Measurements from ENCODE around the gene NEO1. TPM values are rescaled to one million over a fixed set of nuclear protein-coding genes. Genes with fewer than 3 reads are reported as not detected.

NEO1 gene
- total RNA-seq, 1 donor from 2014 or later, result 0.07 TPM

DNA sequence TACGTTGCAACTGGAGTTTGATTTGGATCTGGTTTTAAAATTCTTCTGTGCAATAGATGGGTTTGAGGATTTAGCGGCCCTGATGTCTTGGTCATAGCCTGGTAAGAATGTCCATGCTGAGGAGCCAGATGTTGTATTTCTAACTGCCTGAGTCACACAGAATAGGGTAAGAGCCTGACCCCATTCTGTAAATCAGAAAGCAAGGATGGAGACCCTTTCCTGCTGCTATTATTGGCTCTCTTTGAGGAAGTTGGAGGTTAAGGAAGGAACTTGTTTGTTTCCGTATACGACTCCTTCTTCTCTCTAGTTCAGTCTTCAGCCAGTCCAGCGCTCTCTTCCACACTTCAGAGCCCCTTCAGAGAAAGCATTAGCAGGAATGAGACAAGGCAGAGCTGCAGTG lies 251.4 kb downstream of the NEO1 start:
- no peak for DNase-seq (ENCODE audit: low read depth, low spot score)

DNA sequence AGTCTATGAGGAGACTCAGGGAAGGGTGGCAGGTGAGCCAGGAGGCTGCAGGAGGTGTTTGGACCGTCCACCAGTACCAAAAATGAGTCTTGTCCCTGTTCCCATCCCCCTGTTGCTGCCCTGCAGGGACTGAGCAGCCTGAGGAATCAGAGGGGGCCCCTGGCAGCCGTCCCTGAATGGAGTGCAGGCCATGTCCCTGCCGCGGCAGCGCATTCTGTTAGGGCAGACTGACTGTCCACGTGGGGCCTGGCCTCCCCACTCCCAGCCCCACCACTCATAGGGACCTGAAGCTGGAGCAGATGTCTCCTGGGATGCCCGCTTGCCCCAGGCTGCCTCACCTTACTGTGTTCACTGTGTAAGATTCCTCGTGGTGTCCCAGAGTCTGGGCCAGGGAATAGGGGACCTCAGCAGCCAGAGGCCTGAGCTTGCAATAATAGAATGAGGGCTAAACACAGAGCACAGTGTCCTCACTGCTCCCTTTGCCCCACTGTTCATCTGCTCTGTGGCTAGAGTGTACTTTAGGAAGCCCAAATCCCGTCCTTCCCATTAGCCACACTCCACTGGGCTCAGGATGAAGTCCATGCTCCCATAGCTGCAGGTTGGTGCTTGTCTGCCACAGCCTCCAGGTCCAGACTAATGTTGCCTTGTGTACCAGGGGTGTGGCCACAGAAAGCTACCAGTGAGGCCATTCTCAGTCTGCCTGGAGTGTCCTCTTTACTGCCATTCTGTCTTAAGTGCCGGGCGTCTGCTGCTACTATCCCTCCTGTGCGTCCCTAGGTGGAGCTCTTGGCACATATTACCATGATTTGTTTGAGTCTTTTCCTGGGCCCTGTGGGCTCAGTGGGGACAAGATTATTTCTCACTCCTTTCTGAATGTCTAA lies 253.3 kb downstream of the NEO1 start:
- no peak for DNase-seq (ENCODE audit: low read depth, low spot score)

DNA sequence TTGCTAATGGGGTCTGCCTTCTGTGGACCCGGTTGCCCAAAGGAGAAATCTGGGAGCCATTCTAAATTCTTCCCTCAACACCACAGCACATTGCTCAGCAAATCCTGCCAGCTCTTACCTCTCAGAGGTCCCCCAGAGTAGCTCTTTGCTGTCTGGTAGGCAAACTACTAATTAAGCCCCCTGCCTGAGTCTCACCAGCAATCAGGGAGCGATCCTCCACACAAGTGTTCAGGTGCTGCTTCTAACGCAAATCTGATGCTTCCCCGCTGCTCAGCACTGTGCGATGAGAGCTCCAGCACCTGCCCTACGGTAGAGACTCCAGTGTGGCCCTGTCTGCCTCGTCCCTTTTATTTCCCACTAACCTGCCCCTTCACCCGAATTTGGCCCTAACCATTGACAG lies 256.0 kb downstream of the NEO1 start:
- no peak for DNase-seq (ENCODE audit: low read depth, low spot score)

DNA sequence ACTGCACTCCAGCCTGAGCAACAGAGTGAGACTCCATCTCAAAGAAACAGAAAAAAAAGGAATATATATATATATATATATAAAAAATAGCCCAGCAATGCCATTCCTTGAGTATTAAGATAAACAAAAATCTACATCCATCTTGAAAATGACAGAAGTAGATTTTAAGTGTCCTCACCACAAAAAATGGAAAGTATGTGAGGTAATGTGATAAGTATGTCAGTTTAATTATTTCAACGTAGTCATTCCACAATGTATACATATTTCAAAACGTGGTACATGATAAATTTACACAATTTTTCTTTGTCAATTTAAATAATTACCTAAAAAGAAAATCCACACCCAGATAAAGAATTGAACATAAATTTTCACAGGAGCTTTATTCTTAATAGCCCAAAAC lies 261.6 kb downstream of the NEO1 start:
- no peak for DNase-seq (ENCODE audit: low read depth, low spot score)

DNA sequence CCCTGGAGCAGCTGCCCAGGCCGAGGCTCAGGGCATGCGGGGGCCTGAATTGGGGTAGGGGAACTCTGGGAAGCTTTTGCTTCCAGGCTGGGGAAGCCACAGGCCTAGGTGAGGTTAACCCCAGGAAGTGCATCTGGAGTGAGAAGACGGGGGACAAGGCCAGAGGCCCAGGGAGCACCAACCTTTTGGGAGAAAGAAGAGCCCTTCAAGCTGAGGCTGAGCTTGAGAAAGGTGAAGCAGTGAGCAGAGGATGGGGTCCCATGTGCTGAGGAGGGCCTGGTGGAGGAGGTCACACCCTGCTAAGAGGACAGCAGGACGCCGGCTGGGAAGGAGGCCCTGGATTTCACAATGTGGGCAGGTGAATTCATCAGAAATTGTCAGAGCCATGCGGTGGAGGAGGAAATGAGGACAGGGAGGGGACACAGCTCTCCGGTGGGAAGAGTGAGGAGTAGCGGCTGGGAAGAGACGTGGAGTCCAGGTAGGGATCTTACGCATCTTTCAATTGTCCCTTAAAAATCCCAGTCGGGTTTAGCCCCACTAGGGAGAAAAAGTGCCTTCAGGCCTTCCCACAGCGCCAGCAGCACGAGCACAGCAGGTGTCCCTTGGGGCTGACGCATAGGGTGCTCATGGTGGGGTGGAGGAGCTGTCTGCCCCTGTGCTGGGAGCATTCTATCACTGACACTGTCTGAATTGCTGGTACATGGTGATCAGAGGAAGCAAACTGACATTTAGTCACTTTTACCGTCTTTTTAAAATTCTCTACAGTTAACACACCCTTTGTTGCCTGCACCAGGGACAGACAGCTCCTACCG lies 265.6 kb downstream of the NEO1 start:
- DNase-seq (ENCODE audit: low read depth, low spot score), result no peak

DNA sequence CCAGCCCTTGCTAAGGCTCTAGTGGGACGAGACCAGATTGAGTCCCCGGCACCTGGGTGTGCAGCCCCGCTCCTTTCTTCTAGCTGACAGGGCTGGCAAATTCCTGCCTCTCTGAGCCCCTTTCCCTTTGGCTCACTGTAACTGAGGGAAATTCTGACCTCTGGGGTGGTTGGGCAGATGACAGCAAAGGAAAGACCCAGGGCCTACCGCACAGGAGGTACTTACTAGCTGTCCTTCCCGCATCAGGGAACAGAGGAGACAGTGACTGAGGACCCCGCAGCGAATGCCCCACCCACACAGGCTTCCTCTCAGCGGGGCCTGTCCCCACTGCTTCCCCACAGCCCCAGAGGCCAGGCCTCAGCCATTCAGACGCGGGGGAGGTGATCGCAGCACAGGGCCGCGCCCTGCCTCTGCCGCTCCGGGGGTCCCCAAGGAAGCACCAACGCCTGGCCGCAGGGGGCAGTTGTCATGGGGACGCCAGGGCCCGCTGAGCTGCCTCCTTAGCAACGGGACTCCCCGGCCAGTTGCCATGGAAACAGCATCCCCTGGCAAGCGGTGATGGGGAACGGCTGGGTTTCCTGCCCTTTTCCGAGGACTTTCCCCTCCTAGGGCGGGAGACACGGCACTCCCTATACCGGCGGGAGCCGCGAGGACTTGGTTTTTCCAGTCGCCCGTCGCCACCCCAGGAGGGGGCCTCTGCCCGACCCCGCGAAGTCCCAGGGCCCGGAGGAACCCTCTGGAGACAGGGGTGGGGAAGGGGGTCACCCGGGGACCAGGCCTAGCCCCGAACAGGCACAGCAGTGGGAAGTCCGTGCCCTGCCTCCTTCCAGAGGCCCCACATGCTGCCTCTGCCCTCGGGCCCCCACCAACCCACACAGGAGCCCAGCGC lies 266.4 kb downstream of the NEO1 start:
- DNase-seq (ENCODE audit: low read depth, low spot score), result no peak

DNA sequence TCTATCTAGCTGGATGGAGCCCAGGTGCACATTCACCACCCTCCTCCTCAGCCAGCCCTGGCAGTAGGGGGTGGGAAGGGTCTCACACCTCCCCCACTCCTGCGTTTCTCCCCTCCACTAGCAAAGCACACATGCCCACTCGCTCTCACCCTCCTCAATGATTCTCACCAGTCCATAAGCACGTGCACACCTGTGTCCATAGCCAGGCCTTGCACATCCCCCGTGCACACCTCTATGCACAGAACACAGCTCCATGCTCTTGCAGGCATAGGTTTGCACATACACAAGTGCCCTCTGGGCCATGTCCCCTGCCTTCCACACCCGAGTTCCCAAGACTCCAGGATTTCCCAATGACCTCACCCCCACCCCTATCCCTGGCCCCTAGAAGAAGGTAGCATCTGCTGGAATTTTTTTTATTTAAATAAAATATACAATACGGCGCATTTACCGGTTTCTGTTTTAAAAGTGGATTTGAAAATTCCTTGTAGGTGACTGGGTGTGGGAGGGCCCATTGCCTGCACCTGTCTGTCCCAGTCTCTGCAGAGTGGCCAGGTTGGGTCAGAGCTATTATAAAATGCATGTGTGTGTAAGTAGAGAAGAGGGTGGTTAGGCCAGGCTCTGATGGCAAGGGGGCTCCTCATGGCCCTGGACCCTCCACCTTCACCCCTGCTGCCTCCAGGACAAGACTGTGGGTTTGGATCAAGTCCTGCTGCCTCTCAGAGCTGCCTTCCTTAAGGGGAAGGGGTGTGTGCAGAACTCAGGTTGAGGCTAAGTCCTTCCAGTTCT lies 267.4 kb downstream of the NEO1 start:
- no peak for DNase-seq (ENCODE audit: low read depth, low spot score)

DNA sequence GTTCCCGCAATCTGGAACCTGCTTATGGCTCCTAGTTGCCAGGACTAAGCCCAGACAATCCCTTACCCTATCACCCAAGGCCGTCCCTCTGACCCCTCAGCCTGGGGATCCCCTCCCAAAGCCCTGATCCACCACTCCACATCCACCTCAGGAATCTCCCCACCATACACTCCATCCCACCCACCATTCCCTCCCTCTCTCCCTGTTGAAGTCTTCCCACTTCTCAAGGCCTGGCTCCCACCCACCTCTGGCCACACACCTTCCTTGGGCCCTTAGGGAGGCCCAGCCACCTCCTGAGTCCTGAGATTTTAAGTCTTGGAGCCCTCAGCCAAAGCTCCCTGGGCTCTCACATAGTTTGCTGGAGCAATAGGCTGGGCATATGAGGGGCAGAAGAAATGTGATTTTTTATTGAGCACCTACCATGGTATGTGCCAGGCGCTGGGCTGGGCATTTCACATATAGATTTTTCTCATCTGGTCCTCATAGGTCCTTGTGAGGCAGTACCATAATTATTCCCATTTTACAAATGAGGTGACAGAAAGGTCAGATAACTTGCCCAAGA lies 268.4 kb downstream of the NEO1 start:
- DNase-seq (ENCODE audit: low read depth, low spot score), result no peak

DNA sequence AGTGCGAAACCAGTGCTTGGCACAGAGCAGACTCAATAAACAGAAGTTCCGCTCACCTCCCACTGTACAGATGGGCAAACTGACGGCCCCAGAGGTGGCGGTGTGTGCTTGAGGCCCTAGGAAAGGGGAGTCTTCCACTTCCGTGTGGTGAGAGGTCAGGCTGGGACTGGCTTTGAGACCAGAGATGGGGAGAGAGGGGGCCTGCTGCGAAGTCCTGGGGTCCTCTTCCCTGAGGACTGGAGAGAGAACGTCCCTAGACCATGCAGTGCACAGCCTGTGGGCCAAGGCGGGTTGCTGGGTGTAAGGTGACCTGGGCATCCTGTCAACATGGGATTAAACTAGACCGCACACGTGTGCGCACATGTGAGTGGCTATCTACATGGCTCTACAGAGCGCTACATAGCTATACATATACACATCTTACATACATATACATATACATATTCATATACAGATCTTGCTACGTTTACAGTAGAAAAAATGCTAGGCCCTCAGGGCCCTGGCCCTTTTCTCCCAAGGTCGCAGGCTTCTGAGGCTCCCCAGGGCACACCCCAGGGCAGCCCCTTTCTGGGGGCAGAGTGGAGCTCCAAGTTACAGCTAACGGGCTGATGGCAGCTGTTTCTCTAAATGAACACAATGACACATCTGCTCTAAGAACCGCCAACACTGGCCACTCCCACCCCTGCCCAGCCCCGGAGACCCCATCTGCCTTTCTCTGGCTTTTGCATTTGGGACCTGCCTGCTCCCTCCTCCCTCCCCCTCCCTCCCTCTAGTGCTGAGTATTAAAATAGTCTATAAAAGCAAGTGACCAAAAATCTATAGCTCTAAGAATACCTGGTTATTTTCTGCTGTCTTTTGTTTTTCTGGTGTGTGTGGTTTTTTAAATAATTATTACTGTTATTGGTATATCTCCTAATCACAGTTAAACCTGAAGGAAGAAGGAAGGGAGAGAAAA lies 269.5 kb downstream of the NEO1 start:
- DNase-seq (ENCODE audit: low read depth, low spot score), result no peak

DNA sequence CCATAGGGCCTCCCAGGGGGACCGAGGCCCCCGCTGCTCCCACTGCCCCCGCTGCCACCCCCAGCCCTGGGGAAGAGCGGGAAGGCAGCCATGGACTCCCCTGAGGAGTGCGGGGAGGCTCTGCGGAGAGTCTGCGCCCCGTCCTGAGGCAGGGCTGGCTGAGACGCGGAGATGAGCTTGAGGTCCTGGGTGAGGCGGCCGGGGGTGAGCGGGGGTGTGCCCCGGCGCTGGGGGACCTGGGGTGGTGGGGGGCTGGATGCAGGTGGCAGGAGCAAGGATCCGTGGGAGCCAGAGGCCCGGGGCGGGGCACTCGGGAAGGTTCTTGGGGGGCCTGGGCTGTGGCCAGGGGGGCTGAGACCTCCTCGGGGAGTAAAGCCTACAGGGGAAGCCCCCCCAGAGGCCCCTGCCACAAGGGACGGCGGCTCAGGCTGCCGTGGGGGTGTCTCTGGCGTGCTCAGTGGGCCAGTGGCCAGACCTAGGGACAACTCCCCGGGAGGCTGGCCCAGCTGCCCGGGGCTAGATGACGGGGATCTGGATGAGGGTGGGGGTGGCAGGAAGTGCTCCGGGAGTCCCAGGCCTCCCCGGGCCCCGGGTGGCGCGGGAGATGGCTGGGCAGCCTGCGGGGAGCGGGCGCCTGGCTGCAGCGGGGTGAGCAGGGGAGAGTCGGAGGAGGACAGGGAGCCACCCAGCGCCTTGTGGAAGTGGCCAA lies 270.6 kb downstream of the NEO1 start:
- DNase-seq (ENCODE audit: low read depth, low spot score), result no peak

DNA sequence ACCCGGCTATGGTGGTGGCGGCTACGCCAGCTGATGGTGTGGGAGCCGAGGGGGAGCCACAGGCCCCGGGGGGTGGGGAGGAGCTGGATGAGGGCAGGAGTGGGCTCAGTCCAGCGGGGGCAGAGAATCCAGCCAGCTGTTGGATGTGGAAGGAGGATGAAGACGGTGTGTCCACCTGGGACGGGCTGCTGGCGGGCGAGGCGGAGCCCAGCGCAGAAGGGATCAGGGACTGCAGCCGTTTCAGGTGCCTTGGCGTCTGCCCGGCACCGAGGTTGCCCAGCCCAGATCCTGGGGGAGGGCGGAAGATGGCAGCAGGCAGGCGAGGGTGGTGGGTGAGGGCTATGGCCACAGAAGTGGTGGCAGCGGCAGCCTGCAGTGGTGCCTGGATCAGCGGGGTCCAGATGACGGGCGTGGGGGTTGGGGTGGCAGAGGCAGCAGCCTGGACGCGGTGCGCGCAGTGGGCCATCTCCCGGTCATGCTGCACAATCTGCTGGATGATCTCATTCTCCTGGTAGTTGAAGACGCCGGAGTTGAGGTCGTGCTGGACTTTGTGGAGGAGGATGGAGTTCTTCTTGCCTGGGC lies 271.2 kb downstream of the NEO1 start:
- DNase-seq (ENCODE audit: low read depth, low spot score), result no peak

DNA sequence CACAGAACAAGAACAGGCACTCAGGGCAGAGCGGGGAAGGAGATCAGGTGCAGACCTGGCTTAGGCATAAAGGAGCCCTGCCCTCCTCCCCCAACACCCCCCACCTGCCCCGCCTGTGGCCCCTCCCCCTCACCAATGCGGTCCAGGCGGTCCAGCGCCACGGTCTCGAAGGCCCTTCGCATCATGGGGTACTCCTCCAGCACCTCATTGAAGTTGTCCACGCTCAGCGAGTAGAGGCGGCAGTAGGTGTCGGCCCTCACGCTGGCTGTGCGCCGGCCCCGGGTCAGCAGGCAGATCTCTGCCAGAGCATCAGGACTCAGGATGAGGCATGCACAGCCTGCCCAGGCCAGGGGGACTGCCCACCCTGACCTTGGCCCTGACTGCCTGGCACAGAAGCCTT lies 271.7 kb downstream of the NEO1 start:
- DNase-seq (ENCODE audit: low read depth, low spot score), result no peak

DNA sequence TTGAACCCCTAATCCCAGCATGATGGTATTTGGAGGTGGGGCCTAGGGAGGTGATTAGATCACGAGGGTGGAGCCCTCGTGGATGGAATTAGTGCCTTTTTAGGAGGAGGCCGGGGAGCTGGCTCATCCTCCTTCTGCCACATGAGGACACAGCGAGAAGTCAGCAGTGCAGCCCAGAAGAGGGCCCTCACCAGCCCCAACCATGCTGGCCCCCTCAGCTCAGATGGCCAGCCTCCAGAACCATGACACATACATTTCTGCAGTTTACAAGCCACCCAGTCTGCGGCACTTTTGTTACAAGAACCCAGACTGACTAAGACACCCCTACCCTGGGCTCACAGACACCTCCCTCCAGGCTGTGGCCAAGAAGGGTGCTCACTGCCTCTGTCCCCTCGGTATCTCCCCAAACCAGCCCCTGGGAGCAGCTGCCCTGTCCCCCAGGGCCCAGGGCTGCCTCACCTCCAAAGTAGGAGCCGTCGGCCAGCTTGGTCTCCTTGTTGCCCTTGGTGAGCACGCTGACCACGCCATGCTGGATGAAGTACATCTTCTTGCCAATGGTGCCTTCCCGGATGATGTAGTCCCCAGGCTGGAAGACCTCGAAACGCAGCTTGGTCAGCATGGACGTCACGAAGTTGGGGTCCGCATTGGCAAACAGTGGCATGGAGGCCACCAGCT lies 272.4 kb downstream of the NEO1 start:
- DNase-seq (ENCODE audit: low read depth, low spot score), result no peak

DNA sequence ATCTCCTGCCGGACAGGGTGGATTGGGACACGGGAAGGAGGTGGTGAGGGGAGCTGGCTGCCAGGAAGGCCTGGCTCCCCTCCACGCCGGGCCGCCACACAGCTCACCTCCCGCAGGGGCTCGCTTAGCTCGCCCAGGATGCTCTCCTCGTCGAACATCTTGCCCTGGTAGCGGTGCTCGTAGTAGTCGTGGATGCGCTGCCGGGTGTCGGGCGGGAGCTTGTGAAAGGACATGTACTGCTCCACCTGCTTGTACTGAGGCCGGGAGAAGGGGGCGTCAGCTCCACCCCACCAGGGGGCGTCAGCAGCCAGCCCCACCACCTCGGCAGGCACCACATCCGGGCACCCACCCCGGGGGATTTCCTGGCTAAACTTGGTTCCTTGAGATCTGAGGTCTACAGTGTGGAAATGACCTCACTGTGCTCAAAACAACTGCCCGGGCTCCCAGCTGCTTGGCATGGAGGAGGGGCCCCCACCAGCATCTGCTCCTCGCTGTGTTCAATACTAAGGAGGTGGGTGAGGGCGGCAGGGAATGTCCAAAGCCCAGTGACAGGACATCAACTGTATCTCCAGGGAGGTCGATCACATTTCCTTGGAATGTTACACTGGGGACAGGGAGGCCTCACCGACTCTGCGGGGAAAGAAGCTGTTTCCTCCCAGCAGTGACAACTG lies 273.1 kb downstream of the NEO1 start:
- DNase-seq (ENCODE audit: low read depth, low spot score), result no peak

DNA sequence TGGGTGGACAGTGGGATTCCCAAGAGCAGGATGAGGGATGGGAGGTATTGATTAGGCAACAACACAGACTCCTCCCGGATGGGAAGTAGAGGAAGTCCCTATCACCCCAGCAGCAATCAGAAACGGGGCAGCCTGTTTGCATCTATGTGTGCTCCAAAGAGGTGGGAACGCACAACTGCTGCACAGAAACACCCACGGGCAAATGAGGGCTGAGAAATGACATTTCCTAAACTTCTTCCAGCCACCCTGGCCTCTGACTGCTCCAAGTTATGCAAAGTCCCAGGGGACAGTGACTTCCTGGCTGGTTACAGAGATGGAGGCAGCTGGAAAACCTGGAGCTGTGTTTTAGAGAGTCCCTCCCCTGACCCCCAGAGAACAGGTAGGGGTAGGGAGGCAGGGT lies 273.9 kb downstream of the NEO1 start:
- DNase-seq (ENCODE audit: low read depth, low spot score), result no peak

DNA sequence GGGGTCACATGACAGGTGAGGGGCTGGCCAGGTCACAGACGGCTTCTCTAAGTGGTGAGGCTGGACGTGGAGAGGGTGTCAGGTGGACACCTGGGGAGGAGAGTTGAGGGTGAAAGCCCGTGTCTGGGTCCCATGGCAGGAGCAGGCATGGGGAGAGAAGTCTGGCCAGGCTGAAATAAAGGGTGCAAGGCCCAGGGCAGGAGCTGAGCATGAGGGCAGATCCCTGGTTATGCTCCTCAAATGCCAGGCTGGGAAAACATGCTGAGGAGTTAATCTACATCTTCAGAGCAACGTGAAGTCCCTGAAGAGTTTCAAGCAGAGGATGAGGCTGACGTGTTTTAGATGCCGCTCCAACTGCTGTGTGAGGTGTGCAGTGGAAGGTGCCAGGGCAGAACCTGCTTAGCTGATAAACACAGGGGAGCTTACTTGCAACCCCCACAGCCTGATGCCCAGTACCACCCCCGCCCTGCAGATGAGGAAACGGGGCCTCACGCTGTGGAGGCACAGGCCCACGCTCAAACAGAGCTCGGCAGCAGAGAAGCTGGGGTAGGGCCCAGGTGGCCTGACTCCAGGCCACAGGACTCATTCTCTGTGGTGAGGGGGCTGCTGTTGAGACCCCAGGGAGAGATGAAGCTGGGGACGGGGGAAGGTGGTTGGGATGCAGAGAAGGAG lies 276.0 kb downstream of the NEO1 start:
- no peak for DNase-seq (ENCODE audit: low read depth, low spot score)

DNA sequence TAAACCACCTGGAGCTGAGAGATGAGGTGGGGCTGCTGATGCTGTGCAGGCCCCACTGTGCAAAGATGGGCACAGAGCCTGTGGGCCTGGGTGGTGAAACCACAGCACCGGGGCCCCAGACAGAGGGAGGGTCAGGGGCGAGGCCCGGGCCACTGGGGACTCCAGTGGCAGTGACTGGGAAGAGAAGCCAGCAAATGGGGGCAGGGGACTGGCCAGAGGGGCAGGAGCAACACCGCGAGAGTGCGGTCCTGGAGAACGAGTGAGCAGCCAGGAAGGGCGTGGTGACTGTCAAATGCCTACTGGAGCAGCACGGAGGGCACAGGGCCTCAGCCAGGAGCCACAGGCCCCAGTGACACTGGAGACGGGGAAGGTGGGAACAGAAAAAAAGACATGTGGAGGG lies 276.7 kb downstream of the NEO1 start:
- DNase-seq (ENCODE audit: low read depth, low spot score), result no peak
